ENCODE results near the gene CALD1. TPM values are rescaled to one million over a fixed set of nuclear protein-coding genes. Genes with fewer than 3 reads are reported as not detected.

CALD1 gene
- total RNA-seq, 1 experiment from 2014 or later = 47.9 TPM

GRCh38 chr7:134773164-134773563 is 6.3 kb upstream of the CALD1 start:
- no peaks in the 10 kb centered on the region for H3K27me3 ChIP-seq (replicated peaks; ENCODE audit: insufficient read depth, low read depth, low read length, poor library complexity)
- BruUV-seq (replicated peaks) = no TSS peak
- no peak overlapping the region for H3K27ac ChIP-seq (ENCODE audit: low read depth, low read length, poor library complexity, severe bottlenecking)
- ChIA-PET POLR2A (ENCODE audit: low non-redundant PET) (no interaction called here), CTCF (no interaction called here)
- DNase-seq (ENCODE audit: low spot score) = no peak
- intact Hi-C loops (cut with micrococcal nuclease; ENCODE audit: unreplicated experiment) = no loop called here
- no peak overlapping the region for H3K4me3 ChIP-seq (ENCODE audit: low read depth, low read length, poor library complexity, severe bottlenecking)
- TF ChIP-seq CTCF (conservative IDR thresholded peaks at IDR 0.05; ENCODE audit: low read depth, low read length) (no peak), EZH2 (IDR thresholded peaks at IDR 0.05; ENCODE audit: borderline replicate concordance, low read depth, low read length, poor library complexity, severe bottlenecking) (no peak)
- no peaks in the 10 kb centered on the region for H3K4me1 ChIP-seq (ENCODE audit: insufficient read depth, low read length, poor library complexity, severe bottlenecking)
- H3K9me3 ChIP-seq (ENCODE audit: low read depth, low read length, poor library complexity, severe bottlenecking) = no peaks in the 10 kb centered on the region
- H3K36me3 ChIP-seq (ENCODE audit: insufficient read depth, low read length, poor library complexity, severe bottlenecking) = no peaks in the 10 kb centered on the region

- Histone ChIP-seq H3K27me3 (replicated peaks; ENCODE audit: insufficient read depth, low read depth, low read length, poor library complexity) (no peaks in the 10 kb centered on the region), H3K27ac (ENCODE audit: low read depth, low read length, poor library complexity, severe bottlenecking) (no peak overlapping the region), H3K4me3 (ENCODE audit: low read depth, low read length, poor library complexity, severe bottlenecking) (no peak overlapping the region), H3K4me1 (ENCODE audit: insufficient read depth, low read length, poor library complexity, severe bottlenecking) (no peaks in the 10 kb centered on the region), H3K36me3 (ENCODE audit: insufficient read depth, low read length, poor library complexity, severe bottlenecking) (no peaks in the 10 kb centered on the region), H3K9me3 (ENCODE audit: low read depth, low read length, poor library complexity, severe bottlenecking) (no peaks in the 10 kb centered on the region)
- POLR2A ChIA-PET (ENCODE audit: low non-redundant PET) = no interaction called here
- no peak for TF ChIP-seq CTCF (conservative IDR thresholded peaks at IDR 0.05; ENCODE audit: low read depth, low read length)
- intact Hi-C loops (cut with micrococcal nuclease; ENCODE audit: unreplicated experiment) = no loop called here
- BruUV-seq (replicated peaks) = no TSS peak
- no peak for DNase-seq (ENCODE audit: low spot score)
- CTCF ChIA-PET = no interaction called here
Measured at GRCh38 chr7:134774119-134774518, 5.3 kb upstream of the CALD1 start.

- no peaks in the 10 kb centered on the region for H3K27me3 ChIP-seq (replicated peaks; ENCODE audit: insufficient read depth, low read depth, low read length, poor library complexity)
- H3K9me3 ChIP-seq (ENCODE audit: low read depth, low read length, poor library complexity, severe bottlenecking) = no peaks in the 10 kb centered on the region
- H3K4me1 ChIP-seq (ENCODE audit: insufficient read depth, low read length, poor library complexity, severe bottlenecking) = peaks cover 18% of the 10 kb centered on the region
- intact Hi-C loops (cut with micrococcal nuclease; ENCODE audit: unreplicated experiment) = no loop called here
- no peak for TF ChIP-seq CTCF (conservative IDR thresholded peaks at IDR 0.05; ENCODE audit: low read depth, low read length)
- no peak for TF ChIP-seq EZH2 (IDR thresholded peaks at IDR 0.05; ENCODE audit: borderline replicate concordance, low read depth, low read length, poor library complexity, severe bottlenecking)
- no peak for DNase-seq (ENCODE audit: low spot score)
- H3K36me3 ChIP-seq (ENCODE audit: insufficient read depth, low read length, poor library complexity, severe bottlenecking) = no peaks in the 10 kb centered on the region
- no peak overlapping the region for H3K27ac ChIP-seq (ENCODE audit: low read depth, low read length, poor library complexity, severe bottlenecking)
- H3K4me3 ChIP-seq (ENCODE audit: low read depth, low read length, poor library complexity, severe bottlenecking) = no peak overlapping the region
- POLR2A ChIA-PET (ENCODE audit: low non-redundant PET) = no interaction called here
- BruUV-seq (replicated peaks) = no TSS peak
- CTCF ChIA-PET = no interaction called here
Measured at GRCh38 chr7:134777470-134777869, 2.0 kb upstream of the CALD1 start.
